Endothelial cell of umbilical vein (primary cell): ENCODE data around the gene SGCG. TPM values are rescaled to one million over a fixed set of nuclear protein-coding genes. Genes with fewer than 3 reads are reported as not detected.
"Not testable (repeated sequence)": the region's sequence is repeated elsewhere in the genome, so short reads cannot be mapped to it uniquely, and the experiment has no call there.

Experiments
- BruUV-seq: library from RNA; stranded (reverse); fragments of 400-500 nt; replicated peaks from 2 replicates; lab custom pipeline; 2021; lab: Mats Ljungman, UMichigan
- CTCF ChIA-PET: fragments of 300-600, 350-600 bp; sonication (Branson Sonifier 250); formaldehyde crosslinking; loops from one replicate; lab custom pipeline; 2021; ENCODE audit warnings: antibody characterized with exemption, inconsistent platforms; lab: Charles Lee
- POLR2A ChIA-PET: fragments of 300-600, 350-600 bp; sonication (Branson Sonifier 250); formaldehyde crosslinking; loops from one replicate; lab custom pipeline; 2021; ENCODE audit warnings: antibody characterized with exemption, inconsistent platforms; lab: Charles Lee
- DNase-seq: peaks from one replicate; pipeline ENCODE4 v3.0.0-alpha.2; 2011; ENCODE audit warnings: low read depth, low spot score
- FAIRE-seq: peaks from 2 replicates; lab custom pipeline; 2011; peaks lifted over from hg19 to GRCh38; lab: Jason Lieb, UNC
- H2AFZ ChIP-seq: 2 replicates; pipeline ENCODE4 v1.6.0; 2012; ENCODE audit warnings: low read depth, low read length, control low read depth, inconsistent platforms
- H3K27ac ChIP-seq: 2 replicates; pipeline ENCODE4 v1.5.1; 2011; ENCODE audit warnings: low read depth, mild to moderate bottlenecking, control low read depth, low read length, moderate library complexity; ENCODE audit not compliant: insufficient read depth
- H3K27me3 ChIP-seq, 2 experiments: 2 replicates each; pipeline versions ENCODE4 v1.6.0 to v1.6.1; 2011; ENCODE audit warnings: low read length in 2 of 2, mixed read lengths in 1 of 2; ENCODE audit not compliant: control insufficient read depth in 2 of 2, insufficient read depth in 2 of 2
- H3K36me3 ChIP-seq, 2 experiments: 2 replicates in 1 of 2; 3 replicates in 1 of 2; pipeline ENCODE4 v1.5.1; 2011; ENCODE audit warnings: low read length in 2 of 2, mild to moderate bottlenecking in 1 of 2, moderate library complexity in 1 of 2; ENCODE audit not compliant: control insufficient read depth in 2 of 2, insufficient read depth in 2 of 2; ENCODE audit errors: extremely low read depth in 1 of 2
- H3K4me1 ChIP-seq: 3 replicates; pipeline ENCODE4 v1.5.1; 2011; ENCODE audit warnings: mild to moderate bottlenecking, low read length; ENCODE audit not compliant: control insufficient read depth, insufficient read depth; ENCODE audit errors: extremely low read depth
- H3K4me2 ChIP-seq: 2 replicates; pipeline ENCODE4 v1.6.1; 2011; ENCODE audit warnings: low read length, control low read depth, mixed read lengths; ENCODE audit not compliant: insufficient read depth
- H3K4me3 ChIP-seq, 3 experiments: fragments of 200-600 bp in 1 of 3; sonication (generic), shearing (Covaris generic) in 1 of 3; replicated peaks in 1 of 3; 2 replicates each; pipeline ENCODE4 v1.5.1; 2011 to 2016; ENCODE audit warnings: control low read depth in 3 of 3, low read length in 3 of 3, mild to moderate bottlenecking in 2 of 3, inconsistent platforms in 1 of 3, low read depth in 1 of 3, moderate library complexity in 1 of 3; ENCODE audit not compliant: insufficient read depth in 1 of 3
- H3K79me2 ChIP-seq: 2 replicates; pipeline ENCODE4 v1.6.0; 2012; ENCODE audit warnings: low read length, inconsistent platforms; ENCODE audit not compliant: control insufficient read depth, insufficient read depth
- H3K9ac ChIP-seq: replicated peaks from 2 replicates; pipeline ENCODE3; 2011; ENCODE audit warnings: low read length, control low read depth; ENCODE audit not compliant: insufficient read depth; ENCODE audit errors: extremely low read depth
- H3K9me1 ChIP-seq: replicated peaks from 3 replicates; pipeline ENCODE4 v1.6.0; 2011; ENCODE audit warnings: mild to moderate bottlenecking, low read length; ENCODE audit not compliant: control insufficient read depth, insufficient read depth; ENCODE audit errors: extremely low read depth
- H3K9me3 ChIP-seq: replicated peaks from 2 replicates; pipeline ENCODE4 v1.5.1; 2012; ENCODE audit warnings: low read length, inconsistent platforms; ENCODE audit not compliant: control insufficient read depth, insufficient read depth
- H4K20me1 ChIP-seq: replicated peaks from 2 replicates; pipeline ENCODE3; 2011; ENCODE audit warnings: mild to moderate bottlenecking, low read length; ENCODE audit not compliant: control insufficient read depth, insufficient read depth; ENCODE audit errors: extremely low read depth
- EZH2 ChIP-seq: IDR thresholded peaks from 2 replicates; pipeline ENCODE4 v1.6.1; 2012; ENCODE audit warnings: borderline replicate concordance, low read depth, mild to moderate bottlenecking, moderate library complexity, low read length, inconsistent platforms; ENCODE audit not compliant: severe bottlenecking
- FOS ChIP-seq: IDR thresholded peaks from 2 replicates; pipeline ENCODE4 v1.6.1; 2011; ENCODE audit warnings: mild to moderate bottlenecking, low read length, moderate library complexity, borderline replicate concordance; ENCODE audit not compliant: insufficient read depth
- JUN ChIP-seq: IDR thresholded peaks from 2 replicates; pipeline ENCODE4 v1.6.1; 2011; ENCODE audit warnings: borderline replicate concordance, low read depth; ENCODE audit not compliant: insufficient read length, insufficient read depth
- MYC ChIP-seq: IDR thresholded peaks from one replicate; pipeline ENCODE4 v1.6.1; 2011; ENCODE audit warnings: mild to moderate bottlenecking, low read depth, low read length
- POLR2A ChIP-seq: IDR thresholded peaks from 2 replicates; pipeline ENCODE4 v1.6.1; 2012; ENCODE audit warnings: low read depth, mild to moderate bottlenecking, control low read depth, low read length
- dilution Hi-C: fragments of 300-500 bp; cut with MboI; formaldehyde crosslinking; loops from one replicate; pipeline ENCODE4 v1.15.0; 2019; ENCODE audit warnings: low sequenced_read_pairs; ENCODE audit not compliant: extremely low pct_ligation_motif_present
- intact Hi-C: fragments of 100-400 bp; cut with micrococcal nuclease; formaldehyde crosslinking; loops from one replicate; pipeline ENCODE4 v1.10.0; 2022
- polyA plus RNA-seq, 4 experiments: library from polyadenylated mRNA; depleted of rRNA in 3 of 4; stranded (reverse) in 3 of 4; unstranded in 1 of 4; fragments of >200 nt; gene quantifications; 2 replicates each; pipeline versions ENCODE4 v1.2.1 to v1.2.3, GENCODE V29; 2011 to 2012; ENCODE audit warnings: missing spikeins in 1 of 4
- total RNA-seq: library from RNA; stranded (reverse); gene quantifications from 2 replicates; pipeline ENCODE4 v1.2.3, GENCODE V29; 2021

SGCG gene
- total and polyA plus RNA-seq, 2 donors (not counting 3 experiments of a cell fraction or from before 2014, with no cell fraction given) = 0.22 TPM; not detected in 1

DNA sequence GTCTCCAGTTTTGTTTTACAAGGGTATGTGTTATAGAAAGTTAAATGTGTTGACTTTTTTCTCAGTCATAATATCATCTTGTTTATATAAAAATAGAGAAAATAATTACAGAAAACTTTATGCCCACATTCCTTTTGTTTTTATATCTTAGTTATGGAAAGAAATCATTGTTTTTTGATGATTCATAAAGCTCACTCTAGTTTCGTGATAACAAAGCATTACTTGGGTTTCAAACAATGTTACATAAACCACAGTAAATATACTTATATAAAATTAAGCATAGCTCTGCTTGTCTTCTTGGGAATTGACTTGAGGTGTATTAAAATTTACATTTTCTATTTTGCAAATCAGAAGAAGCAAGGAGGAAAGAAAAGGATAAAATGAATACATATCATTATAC is 111.8 kb downstream of the SGCG start:
- CTCF ChIA-PET = interaction anchor here (0.9 to 1.1 kb wide), 2 partner anchors 14 to 17 kb away, joined by 3 read pairs; no protein-coding TSS in a partner anchor
- peaks cover 0 to 1% of the 10 kb centered on the region in 2 experiments for H3K27me3 ChIP-seq
- intact Hi-C loops = no loop called here
- H3K9me3 ChIP-seq = no peaks in the 10 kb centered on the region
- FAIRE-seq (no peak), DNase-seq (no peak)
- no peaks in the 10 kb centered on the region for H3K36me3 ChIP-seq
- POLR2A ChIA-PET = no interaction called here
- H3K4me1 ChIP-seq = no peaks in the 10 kb centered on the region
- no TSS peak for BruUV-seq
- TF ChIP-seq EZH2 (no peak), FOS (no peak), POLR2A (no peak), MYC (no peak), JUN (no peak)
- no peaks in the 10 kb centered on the region for H3K79me2 ChIP-seq
- no peak overlapping the region for H3K27ac ChIP-seq
- no peak overlapping the region for H3K4me3 ChIP-seq
- H3K4me2 ChIP-seq = no peak overlapping the region
- no peak overlapping the region for H3K9ac ChIP-seq
- no peaks in the 10 kb centered on the region for H4K20me1 ChIP-seq
- dilution Hi-C loops = no loop called here
- H2AFZ ChIP-seq = no peak overlapping the region
- no peaks in the 10 kb centered on the region for H3K9me1 ChIP-seq

DNA sequence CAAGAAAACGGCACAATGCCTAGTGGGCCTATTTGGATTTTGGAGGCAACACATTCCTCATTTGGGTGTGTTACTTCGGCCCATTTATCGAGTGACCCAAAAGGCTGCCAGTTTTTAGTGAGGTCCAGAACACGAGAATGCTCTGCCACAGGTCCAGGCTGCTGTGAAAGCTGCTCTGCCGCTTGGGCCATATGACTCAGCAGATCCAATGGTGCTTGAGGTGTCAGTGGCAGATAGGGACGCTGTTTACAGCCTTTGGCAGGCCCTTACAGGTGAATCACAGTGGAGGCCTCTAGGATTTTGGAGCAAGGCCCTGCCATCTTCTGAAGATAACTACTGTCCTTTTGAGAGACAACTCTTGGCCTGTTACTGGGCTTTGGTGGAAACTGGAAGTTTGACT is 134.1 kb downstream of the SGCG start:
- H3K27ac ChIP-seq, H3K79me2 ChIP-seq, CTCF ChIA-PET, POLR2A ChIA-PET, dilution Hi-C loops, H3K9ac ChIP-seq, DNase-seq, H3K27me3 ChIP-seq, BruUV-seq, H4K20me1 ChIP-seq, H3K9me1 ChIP-seq, H3K4me3 ChIP-seq, H2AFZ ChIP-seq, H3K4me2 ChIP-seq, H3K9me3 ChIP-seq, H3K36me3 ChIP-seq, FAIRE-seq: not testable (repeated sequence)
- peaks cover 26% of the 10 kb centered on the region for H3K4me1 ChIP-seq
- intact Hi-C loops = loop anchor here (5.0 to 10.0 kb wide), 2 partner anchors 230 to 518 kb away; no protein-coding TSS in a partner anchor
